ENCODE measurements around the gene TMEM258. TPM values are rescaled to one million over a fixed set of nuclear protein-coding genes. Genes with fewer than 3 reads are reported as not detected.

The TMEM258 gene
- total RNA-seq, 1 experiment from 2014 or later: 184 TPM

DNA sequence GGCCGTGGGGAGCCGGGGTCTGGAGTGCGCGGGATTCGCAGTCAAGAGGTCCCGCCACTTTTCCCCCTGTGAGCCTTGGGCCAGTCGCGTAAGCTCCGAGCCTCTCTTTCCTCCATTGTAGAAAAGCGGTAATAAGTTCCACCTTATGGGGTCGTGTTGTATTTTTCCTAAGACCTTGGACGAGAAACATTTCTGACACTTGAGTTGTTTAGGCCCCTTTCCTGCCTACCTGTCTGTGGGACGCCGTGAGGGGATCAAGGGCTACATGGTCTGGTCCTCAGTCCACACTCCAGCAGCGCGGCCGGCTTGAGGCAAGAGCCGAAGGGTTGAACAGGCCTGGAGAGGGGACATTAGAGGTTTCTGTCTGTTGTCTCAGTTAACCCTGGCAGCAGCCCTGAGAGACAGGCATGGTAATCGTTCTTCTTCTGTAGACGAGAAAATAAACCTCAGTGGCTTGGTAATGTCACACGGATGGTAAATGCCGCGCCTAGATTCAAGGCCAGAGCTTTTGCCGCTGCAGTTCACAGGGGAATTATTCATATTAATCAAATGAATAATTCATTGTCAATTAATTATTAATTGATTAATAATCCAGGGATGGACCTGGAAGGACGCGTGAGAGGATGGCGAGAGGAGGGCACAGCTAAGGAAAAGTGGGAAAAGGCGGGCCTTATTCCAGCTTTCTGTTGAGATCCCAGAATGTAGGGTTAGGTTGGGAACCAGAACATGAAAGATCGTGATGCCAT is 857 bp upstream of the TMEM258 start:
- DNase-seq (ENCODE audit: unreplicated experiment): no peak
- ChIA-PET POLR2A (interaction anchor here (0.7 to 4.0 kb wide), 15 partner anchors 9 to 363 kb away, joined by 3 to 26 read pairs (median 4); partner anchors contain the start of genes BEST1, CPSF7, FADS1 and FTH1), CTCF (interaction anchor here (0.5 to 12.8 kb wide), 10 partner anchors 25 to 875 kb away, joined by 3 to 148 read pairs (median 5); no protein-coding TSS in a partner anchor)
- TSS peak; percentile 55 for BruUV-seq (replicated peaks)
- Mint-ChIP-seq H3K36me3 (ENCODE audit: insufficient read depth, unreplicated experiment) (peaks cover 31% of the 10 kb centered on the region), H3K4me1 (ENCODE audit: insufficient read depth, unreplicated experiment) (peaks cover 11% of the 10 kb centered on the region), H3K9me3 (ENCODE audit: unreplicated experiment) (no peaks in the 10 kb centered on the region), H3K4me3 (ENCODE audit: unreplicated experiment) (peak overlapping the region; percentile 81), H3K27ac (ENCODE audit: low read depth, unreplicated experiment) (peak overlapping the region; percentile 98), H3K27me3 (ENCODE audit: insufficient read depth, unreplicated experiment) (no peaks in the 10 kb centered on the region)
- intact Hi-C loops (cut with micrococcal nuclease): no loop called here
- TF ChIP-seq, protein P1, sequence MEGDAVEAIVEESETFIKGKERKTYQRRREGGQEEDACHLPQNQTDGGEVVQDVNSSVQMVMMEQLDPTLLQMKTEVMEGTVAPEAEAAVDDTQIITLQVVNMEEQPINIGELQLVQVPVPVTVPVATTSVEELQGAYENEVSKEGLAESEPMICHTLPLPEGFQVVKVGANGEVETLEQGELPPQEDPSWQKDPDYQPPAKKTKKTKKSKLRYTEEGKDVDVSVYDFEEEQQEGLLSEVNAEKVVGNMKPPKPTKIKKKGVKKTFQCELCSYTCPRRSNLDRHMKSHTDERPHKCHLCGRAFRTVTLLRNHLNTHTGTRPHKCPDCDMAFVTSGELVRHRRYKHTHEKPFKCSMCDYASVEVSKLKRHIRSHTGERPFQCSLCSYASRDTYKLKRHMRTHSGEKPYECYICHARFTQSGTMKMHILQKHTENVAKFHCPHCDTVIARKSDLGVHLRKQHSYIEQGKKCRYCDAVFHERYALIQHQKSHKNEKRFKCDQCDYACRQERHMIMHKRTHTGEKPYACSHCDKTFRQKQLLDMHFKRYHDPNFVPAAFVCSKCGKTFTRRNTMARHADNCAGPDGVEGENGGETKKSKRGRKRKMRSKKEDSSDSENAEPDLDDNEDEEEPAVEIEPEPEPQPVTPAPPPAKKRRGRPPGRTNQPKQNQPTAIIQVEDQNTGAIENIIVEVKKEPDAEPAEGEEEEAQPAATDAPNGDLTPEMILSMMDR (IDR thresholded peaks at IDR 0.05; ENCODE audit: unreplicated experiment): no peak

DNA sequence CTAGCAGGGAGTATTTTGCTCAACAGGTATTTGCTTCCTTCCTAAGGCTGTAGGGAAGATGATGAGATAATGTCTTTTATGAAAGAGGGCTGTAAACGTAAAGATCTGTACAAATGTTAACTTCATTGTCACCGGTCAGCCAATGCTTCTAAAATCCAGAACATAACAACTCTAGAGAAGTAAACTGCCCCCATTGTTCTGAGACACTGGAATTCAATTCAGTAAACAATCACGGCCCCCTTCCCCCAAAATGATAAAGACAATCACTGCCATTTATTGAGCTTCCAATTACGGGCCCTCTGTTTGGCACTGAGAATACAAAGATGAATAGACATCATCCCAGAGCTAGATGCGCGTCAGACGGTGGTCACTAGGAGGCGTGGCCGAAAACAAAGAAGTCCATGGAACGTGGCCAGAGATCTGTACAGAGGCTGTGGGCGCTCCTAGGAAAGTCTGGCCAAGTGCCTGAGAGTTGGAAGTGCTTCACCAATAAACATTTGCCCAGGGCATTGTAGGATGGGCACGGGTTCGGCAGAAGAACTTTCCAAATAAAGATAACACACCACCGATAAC is 576 bp downstream of the TMEM258 start:
- Mint-ChIP-seq H3K27ac (ENCODE audit: low read depth, unreplicated experiment) (peak overlapping the region; percentile 98), H3K27me3 (ENCODE audit: insufficient read depth, unreplicated experiment) (no peaks in the 10 kb centered on the region), H3K4me3 (ENCODE audit: unreplicated experiment) (peak overlapping the region; percentile 81), H3K36me3 (ENCODE audit: insufficient read depth, unreplicated experiment) (peaks cover 36% of the 10 kb centered on the region), H3K9me3 (ENCODE audit: unreplicated experiment) (no peaks in the 10 kb centered on the region), H3K4me1 (ENCODE audit: insufficient read depth, unreplicated experiment) (peaks cover 11% of the 10 kb centered on the region)
- BruUV-seq (replicated peaks): TSS peak; percentile 82
- POLR2A ChIA-PET: interaction anchor here (0.9 to 4.0 kb wide), 10 partner anchors 9 to 362 kb away, joined by 3 to 26 read pairs (median 5); partner anchors contain the start of genes BEST1, CPSF7, FADS1 and FTH1
- DNase-seq (ENCODE audit: unreplicated experiment): peak; percentile 86
- CTCF ChIA-PET: interaction anchor here (0.6 to 12.8 kb wide), 7 partner anchors 9 to 356 kb away, joined by 3 to 148 read pairs (median 4); no protein-coding TSS in a partner anchor
- intact Hi-C loops (cut with micrococcal nuclease): loop anchor here (1.0 kb wide), 1 partner anchor 99 kb away; the partner anchor contains the start of gene FADS3
- TF ChIP-seq, protein P1 (IDR thresholded peaks at IDR 0.05; ENCODE audit: unreplicated experiment): no peak

DNA sequence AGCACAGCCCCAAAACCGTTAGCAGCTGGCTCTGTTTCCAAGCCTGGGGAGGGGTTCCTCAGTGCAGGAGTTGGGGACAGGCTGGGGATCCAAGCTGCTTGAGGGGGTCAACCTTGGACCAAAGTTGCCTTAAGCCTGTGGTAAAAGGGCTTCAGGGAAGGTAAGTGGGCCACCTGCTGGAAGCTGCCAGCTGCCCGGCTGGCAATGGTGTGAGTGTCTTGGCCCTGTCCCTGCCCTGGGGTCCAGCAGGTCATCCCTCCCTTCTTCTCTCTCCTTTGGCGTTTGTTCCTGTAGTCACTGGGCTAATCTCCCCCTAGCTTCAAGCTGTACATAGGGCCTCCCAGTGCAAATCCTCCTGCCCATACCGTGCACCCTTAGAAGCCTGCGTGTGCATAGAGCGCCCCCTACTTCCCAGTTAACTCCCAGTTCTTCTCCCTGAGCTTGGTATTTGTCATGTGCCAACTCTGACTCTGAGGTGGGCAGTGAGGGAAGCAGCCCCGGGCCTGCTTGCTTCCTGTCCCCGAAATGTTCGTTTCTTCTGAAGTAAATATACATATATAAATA is 4.4 kb downstream of the TMEM258 start:
- TF ChIP-seq, protein P1 (IDR thresholded peaks at IDR 0.05; ENCODE audit: unreplicated experiment): no peak
- ChIA-PET POLR2A (no interaction called here), CTCF (interaction anchor here (0.6 to 12.8 kb wide), 10 partner anchors 9 to 321 kb away, joined by 3 to 148 read pairs (median 6); no protein-coding TSS in a partner anchor)
- BruUV-seq (replicated peaks): no TSS peak
- DNase-seq (ENCODE audit: unreplicated experiment): peak; percentile 42
- Mint-ChIP-seq H3K9me3 (ENCODE audit: unreplicated experiment) (no peaks in the 10 kb centered on the region), H3K27me3 (ENCODE audit: insufficient read depth, unreplicated experiment) (no peaks in the 10 kb centered on the region), H3K4me3 (ENCODE audit: unreplicated experiment) (no peak overlapping the region), H3K27ac (ENCODE audit: low read depth, unreplicated experiment) (no peak overlapping the region), H3K36me3 (ENCODE audit: insufficient read depth, unreplicated experiment) (peaks cover 20% of the 10 kb centered on the region), H3K4me1 (ENCODE audit: insufficient read depth, unreplicated experiment) (peaks cover 5% of the 10 kb centered on the region)
- intact Hi-C loops (cut with micrococcal nuclease): no loop called here

Data from MCF 10A (cell line).